Neutrophil (primary cell): ENCODE results near the gene CLVS2.

ENCODE experiments used
- H3K27ac ChIP-seq: fragments of 200-600 bp; sonication (generic); 2 replicates; pipeline ENCODE4 v1.5.1; 2016; ENCODE audit warnings: mild to moderate bottlenecking, moderate library complexity
- H3K27me3 ChIP-seq: fragments of 200-600 bp; sonication (generic); 2 replicates; pipeline ENCODE4 v1.6.0; 2016; ENCODE audit warnings: mild to moderate bottlenecking
- H3K36me3 ChIP-seq: fragments of 200-600 bp; sonication (generic); 2 replicates; pipeline ENCODE4 v1.5.1; 2017
- H3K4me1 ChIP-seq, 2 experiments: fragments of 200-600 bp in 1 of 2; sonication (generic) in 1 of 2; 1 replicate in 1 of 2; 2 replicates in 1 of 2; pipeline versions ENCODE4 v1.5.1 to v1.6.1; 2013 to 2016; ENCODE audit warnings: low read depth in 1 of 2, low read length in 1 of 2, mild to moderate bottlenecking in 1 of 2, moderate library complexity in 1 of 2; ENCODE audit not compliant: control insufficient read depth in 1 of 2, insufficient read depth in 1 of 2
- H3K4me3 ChIP-seq, 2 experiments: fragments of 200-600 bp in 1 of 2; sonication (generic) in 1 of 2; 1 replicate in 1 of 2; 2 replicates in 1 of 2; pipeline ENCODE4 v1.5.1; 2013 to 2016; ENCODE audit warnings: low read depth in 1 of 2, low read length in 1 of 2, mild to moderate bottlenecking in 1 of 2, moderate library complexity in 1 of 2
- H3K9me3 ChIP-seq: fragments of 200-600 bp; sonication (generic); 2 replicates; pipeline ENCODE4 v1.5.1; 2016
- TF ChIP-seq, protein P1 (sequence below): fragments of 200-600 bp; sonication (generic); IDR thresholded peaks from 2 replicates; pipeline ENCODE4 v1.5.1; 2016; ENCODE audit warnings: antibody characterized with exemption

CLVS2 gene

DNA sequence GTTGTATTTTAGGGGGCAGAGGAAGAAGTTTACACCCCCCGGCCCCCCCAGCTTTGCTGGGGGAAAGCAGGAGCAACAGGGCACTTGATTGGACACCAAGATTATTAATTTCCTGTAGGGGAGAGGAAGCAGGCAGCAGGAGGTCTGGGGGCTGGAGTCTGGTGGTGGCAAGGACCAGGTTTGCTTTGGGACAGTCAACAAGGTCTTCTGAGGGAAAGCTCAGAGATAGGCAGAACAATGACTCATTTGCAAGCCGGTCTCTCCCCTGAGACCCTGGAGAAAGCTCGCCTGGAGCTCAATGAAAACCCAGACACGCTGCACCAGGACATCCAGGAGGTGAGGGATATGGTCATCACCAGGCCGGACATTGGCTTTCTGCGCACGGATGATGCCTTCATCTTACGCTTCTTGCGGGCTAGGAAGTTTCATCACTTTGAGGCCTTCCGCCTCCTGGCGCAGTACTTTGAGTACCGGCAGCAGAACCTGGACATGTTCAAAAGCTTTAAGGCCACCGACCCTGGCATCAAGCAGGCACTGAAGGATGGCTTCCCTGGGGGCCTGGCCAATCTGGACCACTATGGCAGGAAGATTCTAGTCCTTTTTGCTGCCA is 1.6 kb downstream of the CLVS2 start:
- Histone ChIP-seq H3K4me1 (no peaks in the 10 kb centered on the region), H3K27me3 (peaks cover 69% of the 10 kb centered on the region), H3K4me3 (no peak overlapping the region), H3K36me3 (no peaks in the 10 kb centered on the region), H3K27ac (no peak overlapping the region), H3K9me3 (no peaks in the 10 kb centered on the region)
- TF ChIP-seq, protein P1, sequence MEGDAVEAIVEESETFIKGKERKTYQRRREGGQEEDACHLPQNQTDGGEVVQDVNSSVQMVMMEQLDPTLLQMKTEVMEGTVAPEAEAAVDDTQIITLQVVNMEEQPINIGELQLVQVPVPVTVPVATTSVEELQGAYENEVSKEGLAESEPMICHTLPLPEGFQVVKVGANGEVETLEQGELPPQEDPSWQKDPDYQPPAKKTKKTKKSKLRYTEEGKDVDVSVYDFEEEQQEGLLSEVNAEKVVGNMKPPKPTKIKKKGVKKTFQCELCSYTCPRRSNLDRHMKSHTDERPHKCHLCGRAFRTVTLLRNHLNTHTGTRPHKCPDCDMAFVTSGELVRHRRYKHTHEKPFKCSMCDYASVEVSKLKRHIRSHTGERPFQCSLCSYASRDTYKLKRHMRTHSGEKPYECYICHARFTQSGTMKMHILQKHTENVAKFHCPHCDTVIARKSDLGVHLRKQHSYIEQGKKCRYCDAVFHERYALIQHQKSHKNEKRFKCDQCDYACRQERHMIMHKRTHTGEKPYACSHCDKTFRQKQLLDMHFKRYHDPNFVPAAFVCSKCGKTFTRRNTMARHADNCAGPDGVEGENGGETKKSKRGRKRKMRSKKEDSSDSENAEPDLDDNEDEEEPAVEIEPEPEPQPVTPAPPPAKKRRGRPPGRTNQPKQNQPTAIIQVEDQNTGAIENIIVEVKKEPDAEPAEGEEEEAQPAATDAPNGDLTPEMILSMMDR: no peak

DNA sequence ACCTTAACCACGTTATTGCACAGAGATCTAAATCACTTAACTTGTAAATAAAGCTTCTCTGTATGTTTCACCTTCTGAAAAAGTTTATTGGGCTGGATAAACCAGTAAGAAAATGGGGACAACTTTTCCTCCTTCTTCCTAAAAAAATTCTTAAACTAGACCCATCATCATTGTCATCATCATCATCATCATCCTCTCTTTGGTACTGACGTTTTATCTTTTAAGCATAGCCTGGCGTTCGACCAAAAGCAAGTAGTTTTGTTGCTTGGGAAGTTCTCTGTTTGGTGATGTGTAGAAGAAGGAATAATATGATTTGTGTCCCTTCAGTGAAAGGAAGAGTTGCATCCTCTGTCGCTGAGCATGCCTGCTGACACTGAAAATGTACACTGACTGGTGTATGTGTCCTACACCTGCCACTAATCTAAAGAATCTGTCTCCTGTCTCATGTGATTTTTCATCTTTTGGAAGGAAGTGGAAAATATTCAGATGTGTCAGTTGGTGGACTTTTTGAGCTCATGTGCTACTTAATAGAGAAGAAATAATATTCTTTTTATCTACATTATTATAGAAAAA is 2.5 kb downstream of the CLVS2 start:
- H3K27ac ChIP-seq: no peak overlapping the region
- no peaks in the 10 kb centered on the region for H3K36me3 ChIP-seq
- H3K27me3 ChIP-seq: peaks cover 61% of the 10 kb centered on the region
- TF ChIP-seq, protein P1: no peak
- H3K4me1 ChIP-seq: no peaks in the 10 kb centered on the region
- no peaks in the 10 kb centered on the region for H3K9me3 ChIP-seq
- H3K4me3 ChIP-seq: no peak overlapping the region

DNA sequence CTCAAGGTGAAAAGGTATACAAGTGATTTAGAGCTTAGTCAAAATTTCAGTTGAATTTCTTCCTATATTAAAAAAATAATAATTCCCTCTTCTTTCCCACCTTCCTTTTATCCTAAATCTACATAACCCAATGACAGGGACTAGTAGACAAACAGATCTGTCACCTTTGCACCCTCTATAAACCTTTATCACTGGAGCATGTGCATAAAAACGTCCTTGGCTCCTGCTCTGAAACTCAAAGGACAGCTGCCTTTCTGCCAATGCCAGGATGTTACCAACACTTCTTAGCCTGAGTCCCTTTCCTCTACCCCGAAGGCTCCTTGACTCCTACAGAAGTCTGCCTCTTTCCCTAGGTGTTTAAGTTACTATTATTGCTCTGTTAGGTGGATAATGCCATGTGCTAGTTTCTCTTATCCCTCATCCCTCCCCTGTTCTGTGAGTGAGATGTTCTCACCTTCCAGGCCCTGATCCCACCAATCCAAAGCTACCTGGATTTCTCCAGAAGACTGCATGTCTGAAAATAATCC is 4.3 kb downstream of the CLVS2 start:
- H3K36me3 ChIP-seq: no peaks in the 10 kb centered on the region
- H3K27me3 ChIP-seq: peaks cover 42% of the 10 kb centered on the region
- H3K4me1 ChIP-seq: no peaks in the 10 kb centered on the region
- H3K4me3 ChIP-seq: no peak overlapping the region
- H3K9me3 ChIP-seq: no peaks in the 10 kb centered on the region
- TF ChIP-seq, protein P1: no peak
- no peak overlapping the region for H3K27ac ChIP-seq

DNA sequence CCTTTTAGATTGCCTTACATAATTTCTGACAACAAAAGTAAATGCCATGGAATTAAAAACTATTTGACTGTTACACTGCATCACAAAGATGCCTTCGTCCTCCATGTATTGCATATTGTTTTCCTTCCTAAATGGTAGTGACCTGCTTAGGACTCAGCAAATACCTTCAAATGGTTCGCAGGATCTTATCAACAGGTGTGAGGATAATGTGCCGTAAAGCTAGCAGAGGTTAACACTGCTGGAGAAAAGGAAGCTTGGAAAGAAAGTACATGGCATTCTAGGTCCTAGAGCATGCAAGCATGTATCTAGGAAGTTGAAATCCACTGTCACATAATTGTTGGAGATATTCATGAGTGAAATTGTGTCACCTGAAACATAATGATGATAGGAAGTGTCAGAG is 5.5 kb downstream of the CLVS2 start:
- Histone ChIP-seq H3K9me3 (no peaks in the 10 kb centered on the region), H3K27me3 (peaks cover 30% of the 10 kb centered on the region), H3K36me3 (no peaks in the 10 kb centered on the region), H3K27ac (no peak overlapping the region), H3K4me3 (no peak overlapping the region), H3K4me1 (no peaks in the 10 kb centered on the region)
- TF ChIP-seq, protein P1: no peak

DNA sequence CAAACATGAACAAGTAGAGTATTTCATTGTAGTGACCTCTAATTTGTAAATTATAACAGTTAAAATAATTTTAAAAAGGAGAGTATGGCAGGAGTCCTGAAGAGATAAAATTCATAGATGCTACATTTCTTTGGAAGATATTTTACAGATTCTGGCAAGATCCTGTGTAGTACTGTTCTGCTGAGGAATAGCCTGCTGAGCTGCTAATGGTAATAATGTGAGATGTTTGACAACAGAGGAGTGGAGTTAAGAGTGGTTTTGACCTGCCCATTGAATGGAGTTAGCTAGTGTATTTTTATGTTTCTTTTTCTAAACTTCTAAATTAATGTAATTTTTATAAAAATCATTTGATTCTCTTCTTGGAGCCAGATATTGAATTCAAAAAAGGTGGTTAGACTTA is 11.8 kb downstream of the CLVS2 start:
- Histone ChIP-seq H3K9me3 (no peaks in the 10 kb centered on the region), H3K4me3 (no peak overlapping the region), H3K36me3 (no peaks in the 10 kb centered on the region), H3K27ac (no peak overlapping the region), H3K27me3 (no peaks in the 10 kb centered on the region), H3K4me1 (no peaks in the 10 kb centered on the region)
- TF ChIP-seq, protein P1: no peak
